GM19324 (cell line): ENCODE results near the gene THBS1.

ENCODE experiments used
- ATAC-seq: cut with Tn5 transposase; IDR thresholded peaks from one replicate; pipeline ENCODE4 v1.9.1; 2021; ENCODE audit warnings: mild to moderate bottlenecking, moderate library complexity; ENCODE audit not compliant: unreplicated experiment, low FRiP score

THBS1 gene

GRCh38 chr15:39580485-39581241 is at the start of gene THBS1:
Gene THBS1, plus strand, starts transcription at chr15:39581079. Its CDS starts 779 bp downstream, at chr15:39581858.
- no peak for ATAC-seq

DNA sequence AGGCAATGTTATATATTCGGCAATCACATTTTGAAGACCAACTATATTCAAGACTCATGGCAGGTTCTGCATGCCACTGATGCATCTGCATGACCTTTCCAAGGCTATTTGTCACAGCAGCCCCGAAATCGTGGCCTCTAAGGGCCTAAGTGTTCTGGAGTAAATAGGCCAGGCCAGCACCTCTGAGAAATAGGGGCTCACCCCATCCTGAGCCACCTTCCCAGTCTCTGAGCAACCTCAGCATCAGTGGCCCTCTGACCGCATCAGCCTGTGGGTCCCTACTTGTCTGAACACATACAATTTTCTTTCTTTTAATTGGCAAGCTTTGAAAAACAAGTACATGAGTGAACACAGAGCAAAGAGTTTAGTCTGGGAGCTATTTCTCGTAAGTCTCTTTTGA is 45.9 kb upstream of the THBS1 start:
- no peak for ATAC-seq

GRCh38 chr15:39535466-39535865 is 45.4 kb upstream of the THBS1 start:
- ATAC-seq = no peak

GRCh38 chr15:39538936-39539335 is 41.9 kb upstream of the THBS1 start:
- ATAC-seq = no peak

- ATAC-seq = no peak
Observed at GRCh38 chr15:39539466-39539865, 41.4 kb upstream of the THBS1 start.

DNA sequence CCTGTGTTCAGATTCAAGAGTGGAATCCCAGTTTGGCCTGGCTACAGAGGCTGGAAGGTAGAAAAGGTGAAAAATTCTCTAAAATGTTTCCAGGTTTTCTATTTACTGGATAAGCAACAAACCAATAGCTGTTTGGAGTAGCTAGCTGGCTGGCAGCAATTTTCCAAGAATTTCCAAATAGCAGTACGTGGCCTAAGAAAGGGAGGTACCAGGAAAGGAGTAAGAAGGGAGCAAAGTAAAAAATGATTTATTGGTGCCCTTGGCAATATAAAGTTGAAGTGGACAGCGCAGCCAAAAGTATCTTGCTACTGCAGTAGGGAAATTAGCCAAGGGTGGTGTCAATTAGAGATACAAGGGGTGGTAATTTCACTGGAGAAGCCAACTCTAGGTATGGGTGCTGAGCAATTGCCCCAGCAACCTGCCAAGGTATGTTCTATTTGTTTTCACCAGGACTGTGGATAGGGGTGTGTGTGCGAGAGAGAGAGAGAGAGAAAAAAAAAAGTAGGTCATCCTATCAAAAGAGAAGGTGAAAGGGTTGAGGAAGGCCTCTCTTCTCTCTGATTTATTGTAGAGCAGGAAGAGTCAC is 40.8 kb upstream of the THBS1 start:
- no peak for ATAC-seq

- no peak for ATAC-seq
Observed at GRCh38 chr15:39542385-39543065, 38.4 kb upstream of the THBS1 start.

- no peak for ATAC-seq
Observed at GRCh38 chr15:39543651-39544050, 37.2 kb upstream of the THBS1 start.

- no peak for ATAC-seq
Observed at GRCh38 chr15:39546842-39547241, 34.0 kb upstream of the THBS1 start.

DNA sequence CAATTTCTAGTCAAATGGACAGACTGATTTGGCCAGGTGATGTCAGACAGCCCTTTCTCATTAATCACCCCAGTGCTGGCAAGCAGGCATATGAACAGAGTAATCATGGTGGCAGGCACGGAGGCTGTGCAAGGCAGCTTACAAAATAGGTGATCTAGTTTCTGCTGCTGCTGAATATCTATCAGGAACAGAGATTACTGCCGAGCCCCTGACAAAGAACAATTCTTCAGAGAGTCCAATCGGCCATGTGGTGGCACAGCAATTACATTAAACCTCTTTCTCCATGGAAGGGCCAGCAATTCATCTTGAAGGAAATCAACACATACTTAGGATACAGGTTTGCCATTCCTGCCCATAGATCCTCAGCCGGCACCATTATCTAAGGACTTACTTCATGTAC is 32.3 kb upstream of the THBS1 start:
- ATAC-seq = no peak

DNA sequence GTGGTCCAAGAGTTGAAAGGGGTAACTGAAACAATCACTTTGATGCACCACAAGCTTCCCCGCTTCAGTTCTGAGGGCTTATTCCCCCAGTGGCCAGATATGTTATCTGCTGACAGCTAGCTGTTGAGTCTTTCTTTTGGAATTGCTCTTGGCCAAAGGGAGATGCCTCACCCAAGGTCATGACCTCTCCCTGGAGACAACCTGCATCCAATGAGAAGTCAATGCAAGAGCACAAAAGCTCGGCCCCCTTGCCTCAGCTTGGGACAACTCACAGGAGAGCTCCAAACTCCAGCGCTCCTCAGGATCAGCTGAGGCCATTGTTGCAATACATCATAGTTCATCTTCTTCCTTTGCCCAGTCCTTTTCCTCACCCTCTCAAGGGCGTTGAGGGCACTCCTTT is 31.0 kb upstream of the THBS1 start:
- no peak for ATAC-seq

DNA sequence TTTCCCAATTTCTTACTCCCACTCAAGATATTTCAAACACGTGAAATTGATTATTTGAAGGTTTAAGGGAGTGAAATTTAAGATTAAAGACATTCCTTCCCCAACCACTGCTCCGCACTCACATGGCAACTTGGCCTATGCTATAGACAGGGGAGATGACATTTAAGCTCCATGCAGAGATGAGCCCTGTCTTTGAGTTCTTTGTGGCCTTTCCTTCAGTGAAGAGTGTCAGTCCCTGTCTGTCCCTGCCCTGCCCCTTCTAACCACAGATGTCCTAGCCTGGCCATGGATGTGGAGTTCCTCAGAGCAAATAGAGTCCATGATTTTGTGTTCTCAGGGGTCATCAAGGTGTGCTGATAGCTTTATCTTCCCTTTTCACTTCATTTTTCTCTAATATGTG is 29.4 kb upstream of the THBS1 start:
- no peak for ATAC-seq

- ATAC-seq = no peak
Observed at GRCh38 chr15:39552556-39552955, 28.3 kb upstream of the THBS1 start.

- no peak for ATAC-seq
Observed at GRCh38 chr15:39553947-39554693, 26.8 kb upstream of the THBS1 start.

DNA sequence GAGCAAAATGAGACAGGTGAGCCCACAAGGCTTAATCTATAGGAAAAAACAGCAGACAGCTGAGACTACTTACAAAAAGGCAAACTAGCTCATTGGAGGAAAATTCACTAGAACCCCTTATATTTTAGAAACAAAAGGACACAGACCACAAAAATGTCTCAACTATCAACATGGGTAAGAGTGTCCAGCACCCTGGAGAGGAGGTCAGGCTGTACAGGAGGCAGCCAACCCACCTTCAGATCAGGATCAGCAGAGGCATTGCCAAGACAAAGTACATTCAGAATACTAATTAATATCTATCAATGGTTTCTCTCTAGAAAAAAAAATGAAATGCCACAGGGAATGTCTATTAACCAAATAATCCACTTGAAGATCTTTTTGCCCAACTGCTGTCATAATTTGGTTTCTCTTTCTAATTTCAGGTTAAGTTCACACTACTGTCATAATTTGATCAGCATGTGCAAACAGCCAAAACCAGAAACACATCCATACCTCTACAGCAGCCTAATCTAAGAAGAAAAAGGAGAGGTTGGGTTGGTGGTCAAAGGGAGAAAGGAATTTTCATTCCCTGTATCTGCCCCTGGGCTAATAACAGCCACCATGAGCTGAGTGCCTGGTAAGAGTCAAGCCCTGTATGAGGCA is 26.0 kb upstream of the THBS1 start:
- ATAC-seq = no peak

- no peak for ATAC-seq
Observed at GRCh38 chr15:39555885-39556284, 25.0 kb upstream of the THBS1 start.

- no peak for ATAC-seq
Observed at GRCh38 chr15:39556461-39556860, 24.4 kb upstream of the THBS1 start.

DNA sequence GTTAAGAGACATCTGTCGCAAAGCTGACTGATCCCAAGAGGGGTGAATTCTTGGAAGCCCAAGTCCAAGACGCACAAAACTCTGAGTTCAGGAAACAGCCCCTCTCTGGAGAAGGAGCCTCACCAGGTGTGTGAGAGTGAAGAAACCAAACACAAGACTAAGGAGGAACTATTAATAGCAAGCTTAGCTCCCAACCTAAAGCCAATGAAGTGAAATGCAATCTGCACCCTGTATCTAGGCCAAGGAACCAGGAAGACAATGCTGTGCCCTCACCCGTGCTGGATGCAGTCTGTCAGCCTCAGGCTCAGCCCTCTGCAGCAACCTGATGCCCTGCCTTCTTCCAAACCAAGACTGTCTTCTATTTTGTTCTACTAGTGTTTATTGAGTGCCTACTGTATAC is 22.5 kb upstream of the THBS1 start:
- ATAC-seq = no peak

GRCh38 chr15:39564972-39565665 is 15.8 kb upstream of the THBS1 start:
- ATAC-seq = no peak

- no peak for ATAC-seq
Observed at GRCh38 chr15:39565851-39566250, 15.0 kb upstream of the THBS1 start.
